CD4-positive, alpha-beta T cell treated with Interferon alpha-2 for 1 hour (primary cell): ENCODE data around the gene TEK.
"Not testable (repeated sequence)": the region's sequence is repeated elsewhere in the genome, so short reads cannot be mapped to it uniquely, and the experiment has no call there.

Experiments used
- DNase-seq, 2 donors: peaks; one replicate each; pipeline ENCODE4 v3.0.0-alpha.2; 2020 to 2022

TEK gene

DNA sequence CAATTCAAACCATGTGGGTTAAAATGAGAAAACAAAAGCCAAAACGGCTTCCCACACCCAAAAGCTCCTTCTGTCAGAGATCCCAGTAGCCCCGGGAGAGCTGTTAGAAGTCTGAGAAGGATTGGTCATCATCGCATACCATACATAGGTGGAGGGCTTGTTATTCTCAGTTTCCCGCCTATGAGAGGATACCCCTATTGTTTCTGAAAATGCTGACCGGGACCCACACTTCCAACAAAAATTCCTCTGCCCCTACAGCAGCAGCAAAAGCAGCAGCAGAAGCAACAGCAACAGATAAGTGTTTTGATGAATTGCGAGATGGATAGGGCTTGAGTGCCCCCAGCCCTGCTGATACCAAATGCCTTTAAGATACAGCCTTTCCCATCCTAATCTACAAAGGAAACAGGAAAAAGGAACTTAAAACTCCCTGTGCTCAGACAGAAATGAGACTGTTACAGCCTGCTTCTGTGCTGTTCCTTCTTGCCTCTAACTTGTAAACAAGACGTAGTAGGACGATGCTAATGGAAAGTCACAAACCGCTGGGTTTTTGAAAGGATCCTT lies at the start of gene TEK:
TEK (plus strand) TSS at position 245 of the 561 bp plus-strand sequence. CDS start 366 bp downstream, outside the sequence.
- DNase-seq: no peak

- DNase-seq: no peak
Measured at GRCh38 chr9:27059412-27059811, 49.6 kb upstream of the TEK start.

DNA sequence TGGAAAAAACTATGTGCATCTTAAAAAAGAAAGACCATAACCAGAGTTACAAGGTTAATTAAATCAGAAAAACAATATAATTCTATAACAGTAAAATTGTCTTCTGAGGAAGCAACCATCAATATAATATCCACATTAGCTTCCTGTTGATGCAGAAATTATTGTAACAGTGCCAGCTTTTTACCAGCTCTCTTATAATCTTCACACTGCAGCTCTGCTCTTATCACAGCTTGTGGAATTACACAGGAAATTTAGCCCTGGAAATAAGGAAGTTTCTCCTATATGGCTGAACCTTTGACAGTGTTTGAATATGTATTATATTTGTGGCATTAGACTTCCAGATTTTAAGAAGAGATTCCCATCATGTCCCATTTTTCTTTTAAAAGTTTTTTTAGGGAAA lies 49.1 kb upstream of the TEK start:
- DNase-seq: no peak

DNA sequence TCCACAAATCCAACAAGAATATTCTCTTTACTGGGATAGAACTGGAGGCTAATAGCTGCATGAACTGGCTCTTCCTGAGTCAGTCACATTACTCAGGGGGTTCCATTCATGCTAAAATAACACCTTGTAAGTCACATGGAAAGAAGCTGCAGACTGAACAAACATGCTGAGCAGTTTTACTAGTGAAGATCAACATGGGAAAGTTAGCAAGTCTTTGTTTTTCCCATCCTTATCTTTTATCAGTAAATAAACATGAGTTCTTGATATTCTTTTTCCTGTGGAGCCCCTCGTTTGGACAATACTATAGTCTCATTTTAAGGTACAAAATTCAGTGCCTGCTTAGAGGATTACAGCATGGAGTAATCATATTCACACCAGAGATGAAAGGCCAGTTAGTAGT lies 43.7 kb upstream of the TEK start:
- DNase-seq: no peak

DNA sequence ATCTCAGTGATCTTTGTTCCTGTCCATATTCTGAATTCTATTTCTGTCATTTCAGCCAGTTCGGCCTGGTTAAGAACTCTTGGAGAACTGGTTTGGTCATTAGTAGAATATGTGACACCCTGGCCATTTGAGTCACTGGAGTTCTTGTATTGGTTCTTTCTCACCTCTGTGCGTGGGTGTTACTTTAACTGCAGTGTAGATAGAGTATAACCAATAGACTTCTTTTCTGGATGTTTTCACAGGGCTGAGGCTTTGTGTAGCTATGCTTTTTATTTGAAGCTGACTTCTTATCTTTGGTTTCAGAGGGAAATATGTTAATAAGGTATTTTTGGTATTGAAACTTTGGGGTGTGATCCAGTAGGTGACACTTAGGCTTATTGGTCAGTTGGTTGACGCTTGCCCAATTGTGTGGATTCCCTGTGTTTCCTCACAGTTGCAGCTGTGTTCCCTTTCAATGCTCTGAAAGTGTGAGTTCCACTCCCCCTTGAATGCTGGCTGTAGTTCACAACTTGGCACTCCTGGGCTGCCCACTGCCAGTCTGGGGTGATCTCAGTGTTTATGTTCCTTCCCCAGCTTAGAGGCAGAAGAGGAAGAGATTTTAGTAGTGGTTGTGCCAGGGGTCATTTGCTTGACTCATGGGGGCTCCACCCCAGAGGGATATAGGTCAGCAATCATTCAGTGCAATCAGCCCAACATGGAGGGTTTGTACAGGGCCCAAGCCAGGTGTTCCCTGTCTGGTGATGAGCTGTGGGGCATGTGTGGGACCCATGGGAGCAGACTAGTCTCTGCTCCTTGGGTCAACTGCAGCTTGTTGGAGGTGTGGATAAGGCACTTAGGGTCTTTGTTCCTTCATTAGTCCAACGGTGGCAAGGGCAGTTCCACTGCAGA lies 34.9 kb upstream of the TEK start:
- no peak for DNase-seq

- no peak for DNase-seq
Measured at GRCh38 chr9:27078685-27079084, 30.3 kb upstream of the TEK start.

- no peak for DNase-seq
Measured at GRCh38 chr9:27085456-27085855, 23.6 kb upstream of the TEK start.

DNA sequence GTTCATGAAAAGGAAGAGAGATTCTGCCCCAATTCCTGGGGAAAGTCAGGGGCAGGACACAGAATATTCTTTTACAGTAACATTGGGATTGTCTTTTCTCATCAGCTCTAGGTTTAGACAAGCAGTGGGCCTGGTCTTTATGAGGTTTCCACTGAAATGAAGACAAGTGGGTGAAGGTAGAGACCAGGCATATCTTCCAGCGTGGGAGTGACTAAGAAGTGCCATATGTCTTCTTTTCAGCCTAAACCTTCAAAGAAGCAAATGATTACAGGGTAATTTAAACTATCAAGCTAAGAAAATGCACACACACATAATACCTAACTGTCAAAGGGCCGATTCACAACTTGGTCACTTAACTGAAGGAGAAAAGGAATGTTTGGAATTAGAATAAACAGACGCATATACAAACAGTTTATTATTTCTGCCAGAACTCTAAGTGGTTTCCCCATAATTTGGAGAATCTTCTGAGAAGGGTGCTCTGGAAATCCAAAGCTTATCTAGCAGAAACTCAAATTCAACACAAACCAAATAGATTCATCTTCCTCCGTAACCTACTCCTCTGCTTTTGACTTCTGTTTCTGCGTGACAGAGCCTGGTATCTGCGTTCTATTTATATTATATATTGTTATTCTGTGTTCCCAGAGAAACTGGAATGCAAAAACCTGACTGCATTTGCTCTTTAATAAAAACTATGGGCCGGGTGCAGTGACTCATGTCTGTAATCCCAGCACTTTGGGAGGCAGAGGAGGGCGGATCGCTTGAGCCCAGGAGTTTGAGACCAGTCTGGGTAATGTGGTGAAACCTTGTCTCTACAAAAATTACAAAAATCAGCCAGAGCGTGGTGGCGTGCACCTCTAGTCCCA lies 22.0 kb upstream of the TEK start:
- no peak for DNase-seq

DNA sequence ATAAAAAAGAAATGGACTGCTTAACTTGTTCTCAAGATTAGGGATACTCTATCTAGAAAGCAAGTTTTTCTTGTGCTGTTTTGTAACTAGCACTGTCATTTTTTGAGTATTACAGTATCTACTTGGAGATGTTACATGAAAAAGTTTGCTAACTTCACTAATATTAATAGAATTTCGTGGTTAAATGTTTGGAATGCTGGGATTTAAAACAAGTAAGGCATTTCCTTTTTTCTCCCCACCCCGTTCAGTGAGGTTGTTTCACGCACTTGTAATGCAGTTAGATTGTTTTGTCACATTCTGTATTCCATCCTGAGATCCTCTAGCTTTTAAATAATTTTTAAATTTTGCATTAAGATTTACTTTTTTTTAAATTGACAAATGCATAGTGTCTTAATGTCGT lies 20.0 kb upstream of the TEK start:
- no peak for DNase-seq

GRCh38 chr9:27089706-27090105 lies 19.3 kb upstream of the TEK start:
- no peak for DNase-seq

- DNase-seq: no peak
Measured at GRCh38 chr9:27090231-27090630, 18.8 kb upstream of the TEK start.

DNA sequence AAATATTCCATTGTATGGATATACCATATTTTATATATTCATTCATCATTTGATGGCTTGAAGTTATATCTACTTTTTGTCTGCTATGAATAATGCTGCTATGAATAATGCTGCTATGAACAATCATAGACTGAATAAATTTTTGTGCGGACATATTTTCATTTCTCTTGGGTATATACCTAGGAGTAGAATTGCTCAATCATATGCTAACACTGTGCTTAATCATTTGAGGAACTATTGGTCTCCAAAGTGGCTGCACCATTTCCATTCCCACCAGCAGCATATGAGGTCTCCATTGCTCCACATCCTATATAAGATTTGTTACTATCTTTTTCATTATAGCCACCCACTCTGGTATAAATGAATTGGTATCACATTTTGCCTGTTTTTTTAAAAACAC lies 18.3 kb upstream of the TEK start:
- no peak for DNase-seq

DNA sequence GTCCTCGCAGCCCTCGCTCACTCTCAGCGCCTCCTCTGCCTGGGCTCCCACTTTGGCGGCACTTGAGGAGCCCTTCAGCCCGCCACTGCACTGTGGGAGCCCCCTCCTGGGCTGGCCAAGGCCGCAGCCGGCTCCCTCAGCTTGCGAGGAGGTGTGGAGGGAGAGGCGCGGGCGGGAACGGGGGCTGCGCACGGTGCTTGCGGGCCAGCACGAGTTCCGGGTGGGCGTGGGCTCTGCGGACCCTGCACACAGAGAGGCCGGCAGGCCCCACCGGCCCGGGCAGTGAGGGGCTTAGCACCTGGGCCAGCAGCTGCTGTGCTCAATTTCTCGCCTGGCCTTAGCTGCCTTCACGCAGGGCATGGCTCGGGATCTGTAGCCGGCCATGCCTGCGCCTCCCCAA lies 16.5 kb upstream of the TEK start:
- DNase-seq: not testable (repeated sequence)

DNA sequence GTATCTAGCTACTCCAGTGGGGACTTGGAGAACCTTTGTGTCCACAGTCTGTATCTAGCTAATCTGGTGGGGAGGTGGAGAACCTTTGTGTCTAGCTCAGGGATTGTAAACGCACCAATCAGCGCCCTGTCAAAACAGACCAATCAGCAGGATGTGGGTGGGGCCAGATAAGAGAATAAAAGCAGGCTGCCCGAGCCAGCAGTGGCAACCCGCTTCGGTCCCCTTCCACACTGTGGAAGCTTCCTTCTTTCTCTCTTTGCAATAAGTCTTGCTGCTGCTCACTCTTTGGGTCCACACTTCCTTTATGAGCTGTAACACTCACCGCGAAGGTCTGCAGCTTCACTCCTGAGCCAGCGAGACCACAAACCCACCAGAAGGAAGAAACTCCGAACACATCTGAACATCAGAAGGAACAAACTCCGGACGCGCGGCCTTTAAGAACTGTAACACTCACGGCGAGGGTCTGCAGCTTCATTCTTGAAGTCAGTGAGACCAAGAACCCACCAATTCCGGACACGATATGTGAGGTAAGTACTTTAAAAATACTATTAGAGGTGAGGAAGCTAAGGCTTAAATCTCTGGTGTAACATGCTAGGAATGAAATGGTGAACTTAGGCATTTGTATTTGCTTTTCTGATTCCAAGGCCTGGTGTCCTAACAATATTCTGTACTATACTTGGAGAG lies 15.5 kb upstream of the TEK start:
- not testable (repeated sequence) for DNase-seq

DNA sequence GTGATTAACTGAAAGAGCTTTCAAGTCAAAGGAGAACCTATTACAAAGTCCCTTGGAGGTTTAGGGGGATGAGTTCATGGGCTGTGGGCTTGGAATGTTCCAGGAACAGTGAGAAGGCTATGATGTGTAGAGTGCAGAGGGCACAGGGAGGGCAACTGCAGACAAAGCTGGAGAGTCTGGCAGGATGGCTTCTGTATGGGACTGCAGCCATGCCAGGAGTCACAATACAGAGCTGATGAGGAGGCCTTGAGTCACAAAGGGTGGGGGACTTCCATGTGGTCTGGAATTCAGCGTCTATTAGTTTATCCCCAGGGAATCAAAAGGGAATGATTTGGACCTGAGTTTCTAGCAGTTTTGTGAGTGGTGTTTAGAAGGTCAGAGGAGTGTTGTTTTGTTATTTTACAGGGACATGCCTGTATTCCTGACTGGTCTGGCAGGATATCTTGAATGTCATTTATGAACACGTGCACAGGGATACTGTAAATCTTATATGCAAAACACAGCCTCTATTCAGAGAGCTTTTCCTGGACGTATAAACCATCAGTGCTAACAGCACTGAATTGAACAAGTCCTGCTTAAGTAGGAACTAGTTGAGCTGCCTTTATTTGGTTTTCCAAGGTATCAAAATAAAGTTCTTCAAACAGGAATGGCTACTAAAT lies 14.3 kb upstream of the TEK start:
- DNase-seq: no peak

- no peak for DNase-seq
Measured at GRCh38 chr9:27107241-27107640, 1.8 kb upstream of the TEK start.

- no peak for DNase-seq
Measured at GRCh38 chr9:27109621-27110020, 596 bp downstream of the TEK start.

DNA sequence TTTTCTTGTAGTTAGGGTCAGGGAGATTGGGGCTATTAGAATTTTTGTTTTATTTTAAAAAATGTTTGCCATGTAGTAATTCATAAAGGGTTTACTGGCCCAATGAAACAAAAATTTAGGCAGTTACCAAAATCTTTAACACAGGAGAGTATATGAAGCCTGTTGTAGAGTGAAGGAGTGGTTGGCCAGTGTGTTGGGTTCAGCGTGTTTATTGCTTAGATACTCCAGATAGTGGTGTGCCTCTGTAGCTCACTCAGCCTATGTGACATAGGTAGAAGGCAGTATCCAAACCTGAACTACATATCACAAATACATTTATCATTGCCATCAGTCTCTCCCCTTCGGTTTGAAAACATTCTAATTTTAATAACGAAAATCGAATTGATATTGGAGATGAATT lies 1.2 kb downstream of the TEK start:
- no peak for DNase-seq

GRCh38 chr9:27112235-27112634 lies 3.2 kb downstream of the TEK start:
- no peak for DNase-seq

- no peak for DNase-seq
Measured at GRCh38 chr9:27117489-27118135, 8.6 kb downstream of the TEK start.

- no peak for DNase-seq
Measured at GRCh38 chr9:27118916-27119315, 9.9 kb downstream of the TEK start.

DNA sequence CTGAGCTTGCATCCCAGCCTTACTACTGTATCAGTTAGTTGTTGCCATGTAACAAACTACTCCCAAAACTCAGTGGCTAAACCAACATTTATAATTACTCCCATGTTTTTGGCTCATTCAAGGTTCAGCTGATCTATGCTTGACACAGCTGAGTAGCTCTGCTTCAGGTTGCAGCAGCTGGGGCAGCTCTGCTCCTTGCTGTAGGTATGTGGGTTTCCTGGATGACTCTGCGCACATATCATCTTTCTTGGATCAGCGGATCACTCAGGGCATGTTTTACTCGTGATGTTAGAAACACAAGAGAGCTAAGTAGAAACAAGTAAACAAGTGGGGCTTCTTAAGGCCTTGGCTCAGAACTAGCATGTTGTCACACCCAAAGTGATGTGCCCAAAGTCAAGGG lies 15.1 kb downstream of the TEK start:
- DNase-seq: no peak
